HG03095 (cell line): Measurements from ENCODE around the gene CENPVL2.
"Not testable (repeated sequence)": the region's sequence is repeated elsewhere in the genome, so short reads cannot be mapped to it uniquely, and the experiment has no call there.

Experiments
- ATAC-seq: cut with Tn5 transposase; IDR thresholded peaks from one replicate; pipeline ENCODE4 v1.9.1; 2021; ENCODE audit warnings: moderate library complexity; ENCODE audit not compliant: unreplicated experiment

CENPVL2 gene

DNA sequence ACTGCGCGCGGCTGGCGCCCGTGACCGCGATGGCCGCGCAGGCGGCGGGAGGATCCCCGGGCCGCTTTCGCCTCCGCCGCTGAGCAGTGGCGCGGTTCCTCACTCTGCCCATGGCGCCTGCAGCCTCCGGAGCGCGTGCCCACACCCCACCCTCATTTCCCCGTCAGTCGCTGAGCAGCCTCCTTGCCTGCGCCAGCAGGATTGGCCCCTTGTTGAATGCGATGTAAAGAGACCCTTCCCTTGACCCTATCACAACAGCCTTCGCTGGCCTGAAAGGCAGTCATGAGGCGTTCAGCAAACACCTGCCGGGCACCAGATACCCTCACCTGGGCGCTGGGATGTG lies at the start of gene CENPVL2:
CENPVL2 (minus strand) TSS at position 112 of the 343 bp plus-strand sequence; CDS start at position 112, 0 bp downstream.
- ATAC-seq, result not testable (repeated sequence)

DNA sequence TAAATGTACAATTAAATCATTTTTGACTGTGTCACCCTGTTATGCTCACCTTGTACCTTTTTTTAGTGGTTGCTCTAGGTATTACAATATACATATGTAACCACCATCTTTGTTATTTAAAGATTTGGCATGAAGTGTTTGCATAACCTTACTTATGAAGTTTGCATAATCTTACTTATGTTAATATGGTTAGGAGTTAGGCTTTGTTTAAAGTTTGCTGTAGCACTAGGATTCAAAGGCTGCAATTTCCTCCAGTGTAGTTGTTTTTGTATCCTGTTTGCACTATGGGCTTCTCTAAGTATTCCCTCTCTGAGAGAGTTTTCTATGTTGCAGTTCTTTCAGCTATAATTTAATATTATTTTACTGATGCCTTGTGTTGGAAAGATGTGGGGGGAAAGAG lies 45.6 kb upstream of the CENPVL2 start:
- ATAC-seq, result no peak

DNA sequence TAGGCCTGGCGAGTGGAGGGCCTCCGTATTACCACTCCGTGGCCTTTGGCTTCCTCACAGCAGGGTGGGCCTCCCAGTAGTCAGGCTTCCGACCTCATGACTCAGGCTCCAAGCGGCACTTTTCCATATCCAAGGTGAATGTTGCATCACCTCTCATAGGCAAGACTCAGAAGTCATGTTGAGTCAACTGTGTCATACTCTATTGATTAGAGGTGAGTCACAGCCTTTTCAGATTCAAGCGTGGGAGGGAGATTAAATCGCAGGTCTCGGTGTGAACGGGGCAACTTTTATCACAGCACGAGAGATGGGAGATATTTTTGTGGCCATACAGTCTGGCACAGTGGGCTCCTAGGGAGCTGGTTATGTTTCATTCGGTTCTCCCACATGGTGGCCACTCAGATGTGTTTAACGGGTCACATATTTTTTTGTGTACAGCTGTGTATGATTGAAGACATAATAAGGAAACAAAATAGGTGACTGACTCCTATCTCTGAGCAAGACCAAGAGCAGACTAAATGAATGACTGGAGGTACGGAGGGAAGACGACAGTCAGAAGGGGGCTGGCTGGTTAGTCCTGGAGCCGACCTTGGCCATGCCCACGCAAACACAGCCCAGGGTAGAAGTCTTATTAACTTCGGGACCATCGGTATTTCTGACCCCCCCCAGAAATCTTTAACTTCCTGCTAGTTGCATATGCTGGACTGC lies 30.5 kb upstream of the CENPVL2 start:
- not testable (repeated sequence) for ATAC-seq

DNA sequence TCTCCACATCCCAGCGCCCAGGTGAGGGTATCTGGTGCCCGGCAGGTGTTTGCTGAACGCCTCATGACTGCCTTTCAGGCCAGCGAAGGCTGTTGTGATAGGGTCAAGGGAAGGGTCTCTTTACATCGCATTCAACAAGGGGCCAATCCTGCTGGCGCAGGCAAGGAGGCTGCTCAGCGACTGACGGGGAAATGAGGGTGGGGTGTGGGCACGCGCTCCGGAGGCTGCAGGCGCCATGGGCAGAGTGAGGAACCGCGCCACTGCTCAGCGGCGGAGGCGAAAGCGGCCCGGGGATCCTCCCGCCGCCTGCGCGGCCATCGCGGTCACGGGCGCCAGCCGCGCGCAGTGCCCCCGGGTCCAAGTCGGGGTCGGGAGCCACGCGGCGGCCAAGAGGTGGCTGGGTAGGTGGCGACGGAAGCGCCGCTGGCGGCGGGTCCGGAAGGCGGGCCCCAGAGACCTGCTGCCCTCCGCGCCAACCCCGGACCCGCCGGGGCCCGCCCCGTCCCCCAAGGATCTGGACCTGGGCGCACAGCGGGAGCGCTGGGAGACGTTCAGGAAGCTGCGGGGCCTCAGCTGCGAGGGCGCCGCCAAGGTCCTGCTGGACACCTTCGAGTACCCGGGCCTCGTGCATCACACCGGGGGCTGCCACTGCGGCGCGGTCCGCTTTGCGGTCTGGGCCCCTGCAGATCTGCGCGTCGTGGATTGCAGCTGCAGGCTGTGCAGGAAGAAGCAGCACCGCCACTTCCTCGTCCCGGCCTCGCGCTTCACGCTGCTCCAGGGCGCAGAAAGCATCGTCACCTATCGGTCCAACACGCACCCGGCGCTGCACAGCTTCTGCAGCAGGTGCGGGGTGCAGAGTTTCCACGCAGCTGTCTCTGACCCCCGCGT lies 27.9 kb upstream of the CENPVL2 start, which contains the start of gene CENPVL1:
CENPVL1 (plus strand) TSS at position 236 of the 888 bp plus-strand sequence; CDS start at position 236, 0 bp downstream.
- not testable (repeated sequence) for ATAC-seq

DNA sequence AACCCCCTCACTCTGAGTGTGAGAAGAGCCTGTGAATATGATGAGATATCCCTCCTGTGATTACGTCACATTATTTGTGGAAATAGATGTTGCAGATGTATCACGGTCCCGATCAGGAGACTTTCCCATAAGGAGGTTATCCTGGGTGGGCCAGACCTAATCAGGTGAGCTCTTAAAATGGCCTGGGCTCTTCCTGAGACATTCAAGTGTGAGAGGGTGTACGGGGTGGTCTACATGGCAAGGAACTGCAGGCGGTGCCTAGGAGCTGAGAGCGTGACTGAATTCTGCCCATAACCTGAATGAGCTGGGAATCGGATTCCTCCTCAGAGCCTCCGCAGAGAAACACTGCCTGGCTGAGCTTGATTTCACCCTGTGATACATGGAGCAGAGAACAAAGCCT lies 14.8 kb upstream of the CENPVL2 start:
- no peak for ATAC-seq

DNA sequence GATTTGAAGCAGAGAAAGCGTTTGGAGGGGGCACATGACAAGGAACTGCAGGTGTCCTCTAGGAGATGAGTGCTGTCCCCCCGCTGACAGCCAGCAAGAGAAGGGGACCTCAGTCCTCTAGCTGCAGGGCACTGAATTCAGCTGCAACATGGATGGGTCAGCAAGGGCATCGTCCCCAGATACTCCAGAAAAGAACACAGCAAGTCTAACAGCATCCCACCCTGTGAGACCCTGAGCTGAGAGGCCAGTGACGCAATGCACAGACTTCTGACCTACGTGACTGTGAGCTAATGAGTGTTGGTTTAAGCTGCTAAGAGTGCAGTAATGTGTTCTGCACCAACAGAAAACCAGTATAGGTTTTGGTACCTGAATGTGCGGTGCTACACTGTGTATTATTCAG lies 11.6 kb upstream of the CENPVL2 start:
- ATAC-seq, result no peak

DNA sequence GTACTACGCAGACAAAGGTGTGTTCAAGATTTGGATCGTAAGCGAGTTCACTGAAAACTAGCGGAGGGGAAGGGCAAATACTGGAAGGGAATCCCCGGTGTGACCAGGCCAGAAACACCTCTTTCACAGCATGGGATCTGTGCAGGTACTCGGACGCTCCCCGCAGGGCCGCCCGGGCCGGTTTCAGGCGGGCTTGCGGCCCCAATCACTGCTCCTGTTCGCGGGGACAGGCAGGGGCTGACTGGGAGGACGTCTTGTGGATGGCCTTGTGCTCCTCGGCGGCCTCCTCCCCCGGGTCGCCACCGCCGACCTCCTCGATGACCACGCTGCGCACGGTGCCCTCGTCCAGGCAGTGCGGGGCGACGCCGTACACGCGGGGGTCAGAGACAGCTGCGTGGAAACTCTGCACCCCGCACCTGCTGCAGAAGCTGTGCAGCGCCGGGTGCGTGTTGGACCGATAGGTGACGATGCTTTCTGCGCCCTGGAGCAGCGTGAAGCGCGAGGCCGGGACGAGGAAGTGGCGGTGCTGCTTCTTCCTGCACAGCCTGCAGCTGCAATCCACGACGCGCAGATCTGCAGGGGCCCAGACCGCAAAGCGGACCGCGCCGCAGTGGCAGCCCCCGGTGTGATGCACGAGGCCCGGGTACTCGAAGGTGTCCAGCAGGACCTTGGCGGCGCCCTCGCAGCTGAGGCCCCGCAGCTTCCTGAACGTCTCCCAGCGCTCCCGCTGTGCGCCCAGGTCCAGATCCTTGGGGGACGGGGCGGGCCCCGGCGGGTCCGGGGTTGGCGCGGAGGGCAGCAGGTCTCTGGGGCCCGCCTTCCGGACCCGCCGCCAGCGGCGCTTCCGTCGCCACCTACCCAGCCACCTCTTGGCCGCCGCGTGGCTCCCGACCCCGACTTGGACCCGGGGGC lies 567 bp downstream of the CENPVL2 start:
- ATAC-seq, result not testable (repeated sequence)

DNA sequence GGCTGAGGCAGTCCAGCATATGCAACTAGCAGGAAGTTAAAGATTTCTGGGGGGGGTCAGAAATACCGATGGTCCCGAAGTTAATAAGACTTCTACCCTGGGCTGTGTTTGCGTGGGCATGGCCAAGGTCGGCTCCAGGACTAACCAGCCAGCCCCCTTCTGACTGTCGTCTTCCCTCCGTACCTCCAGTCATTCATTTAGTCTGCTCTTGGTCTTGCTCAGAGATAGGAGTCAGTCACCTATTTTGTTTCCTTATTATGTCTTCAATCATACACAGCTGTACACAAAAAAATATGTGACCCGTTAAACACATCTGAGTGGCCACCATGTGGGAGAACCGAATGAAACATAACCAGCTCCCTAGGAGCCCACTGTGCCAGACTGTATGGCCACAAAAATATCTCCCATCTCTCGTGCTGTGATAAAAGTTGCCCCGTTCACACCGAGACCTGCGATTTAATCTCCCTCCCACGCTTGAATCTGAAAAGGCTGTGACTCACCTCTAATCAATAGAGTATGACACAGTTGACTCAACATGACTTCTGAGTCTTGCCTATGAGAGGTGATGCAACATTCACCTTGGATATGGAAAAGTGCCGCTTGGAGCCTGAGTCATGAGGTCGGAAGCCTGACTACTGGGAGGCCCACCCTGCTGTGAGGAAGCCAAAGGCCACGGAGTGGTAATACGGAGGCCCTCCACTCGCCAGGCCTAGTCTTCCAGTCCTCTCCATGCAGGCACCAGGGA lies 2.8 kb downstream of the CENPVL2 start:
- not testable (repeated sequence) for ATAC-seq

DNA sequence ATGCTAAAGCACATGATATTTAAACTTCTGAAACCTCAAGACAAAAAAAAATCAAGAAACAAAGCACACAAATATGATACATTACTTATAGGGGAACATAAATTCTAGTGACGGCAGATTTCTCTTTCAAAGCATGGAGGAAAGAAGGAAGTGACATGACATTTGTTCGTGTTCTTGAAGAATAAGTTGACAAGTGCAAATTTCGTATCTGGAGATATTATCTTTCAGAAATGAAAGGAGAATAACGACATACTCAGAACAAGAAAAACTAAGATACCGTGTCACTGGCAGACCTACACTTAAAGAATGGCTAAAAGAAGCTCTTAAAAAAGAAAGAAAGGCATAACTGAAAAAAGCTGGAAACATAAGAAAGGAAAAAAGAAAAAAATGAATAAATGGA lies 16.6 kb downstream of the CENPVL2 start:
- no peak for ATAC-seq

DNA sequence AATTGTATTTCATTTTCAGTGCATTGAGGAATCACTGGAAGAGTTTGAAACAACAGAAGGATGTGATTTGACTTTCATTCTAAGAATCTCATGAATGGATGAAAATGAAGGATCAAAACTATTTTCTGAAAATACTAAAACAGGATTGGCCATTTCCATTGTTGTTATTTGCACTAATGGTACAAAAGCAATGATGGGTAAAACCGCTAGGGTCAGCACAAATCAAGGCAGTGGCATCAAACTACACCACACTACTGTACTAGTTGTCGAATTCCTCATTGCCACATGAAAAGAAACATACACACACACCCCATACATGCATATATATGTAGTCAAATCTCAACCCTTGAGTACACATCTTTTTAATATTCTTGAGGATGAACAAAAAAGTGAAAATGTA lies 39.3 kb downstream of the CENPVL2 start:
- no peak for ATAC-seq

DNA sequence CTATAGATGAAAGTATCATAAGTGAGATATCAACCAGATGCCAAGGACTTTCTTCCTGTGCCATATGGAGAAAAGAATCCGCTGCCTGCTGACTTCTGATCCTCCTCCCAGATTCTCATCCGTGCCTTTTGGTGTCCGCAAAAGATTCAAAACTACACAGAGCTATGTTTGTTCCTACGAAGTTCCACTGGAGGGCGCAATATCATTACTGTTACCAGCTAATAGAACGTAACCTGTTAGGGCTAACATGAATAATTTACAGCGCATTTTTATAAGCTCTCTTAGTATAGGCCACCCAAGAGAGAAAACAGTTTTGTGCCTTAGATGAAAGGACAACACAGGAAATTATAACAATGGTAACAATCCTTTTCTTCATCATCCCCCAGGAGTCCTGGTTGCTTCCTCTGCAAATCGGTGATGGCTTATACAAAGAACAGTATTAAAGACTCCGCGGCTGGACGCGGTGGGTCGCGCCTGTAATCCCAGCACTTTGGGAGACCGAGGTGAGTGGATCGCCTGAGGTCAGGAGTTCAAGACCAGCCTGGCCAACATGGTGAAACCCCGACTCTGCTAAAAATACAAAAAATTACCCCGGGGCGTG lies 41.1 kb downstream of the CENPVL2 start:
- ATAC-seq, result no peak

DNA sequence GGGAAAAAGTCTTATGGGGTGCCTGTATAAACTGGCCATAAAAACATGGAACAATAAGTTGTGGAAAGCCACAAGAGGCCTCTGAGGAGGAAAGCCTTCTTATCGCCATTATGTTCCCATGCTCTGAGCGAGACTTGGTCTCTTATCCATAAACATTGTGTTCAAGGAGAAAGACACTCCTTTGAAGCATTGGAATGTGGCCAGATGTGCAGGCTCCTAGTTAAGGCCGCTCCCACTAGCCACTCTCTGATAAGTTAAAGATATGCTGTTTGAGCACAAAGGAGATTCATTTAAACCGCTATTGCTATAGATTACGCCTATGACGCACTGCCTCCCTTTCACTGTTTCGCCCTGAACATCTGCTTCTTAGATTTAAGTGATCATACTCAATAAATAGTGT lies 46.1 kb downstream of the CENPVL2 start:
- not testable (repeated sequence) for ATAC-seq
